NB4 (cell line): ENCODE measurements around the gene LCNL1.
A peak's percentile ranks its signal among the peaks of the same experiment; 100 is the strongest.

Source experiments
- DNase-seq: peaks from one replicate; pipeline ENCODE4 v3.0.0; 2010; ENCODE audit warnings: low read depth
- H3K4me3 ChIP-seq: one replicate; pipeline ENCODE4 v1.5.1; 2011; ENCODE audit warnings: mild to moderate bottlenecking, low read depth, low read length, moderate library complexity
- CTCF ChIP-seq: IDR thresholded peaks from one replicate; pipeline ENCODE4 v1.5.1; 2012; ENCODE audit warnings: low read depth, low read length
- MAX ChIP-seq: IDR thresholded peaks from 2 replicates; pipeline ENCODE4 v1.6.1; 2011; ENCODE audit warnings: low read depth, low read length
- MYC ChIP-seq: IDR thresholded peaks from 2 replicates; pipeline ENCODE4 v1.6.1; 2011; ENCODE audit warnings: low read depth, low read length
- POLR2A ChIP-seq: IDR thresholded peaks from 2 replicates; pipeline ENCODE4 v1.6.1; 2011; ENCODE audit warnings: mild to moderate bottlenecking; ENCODE audit not compliant: insufficient read length; ENCODE audit errors: extremely low read depth

LCNL1 gene

GRCh38 chr9:136939996-136940525 is 42.7 kb upstream of the LCNL1 start:
- no peak overlapping the region for H3K4me3 ChIP-seq
- DNase-seq = no peak
- TF ChIP-seq MYC = no peak
- TF ChIP-seq POLR2A = no peak
- no peak for TF ChIP-seq MAX
- no peak for TF ChIP-seq CTCF

- no peak for TF ChIP-seq CTCF
- no peak for TF ChIP-seq MYC
- no peak for TF ChIP-seq MAX
- TF ChIP-seq POLR2A = no peak
- no peak overlapping the region for H3K4me3 ChIP-seq
- DNase-seq = no peak
Observed at GRCh38 chr9:136940526-136941230, 42.1 kb upstream of the LCNL1 start.

GRCh38 chr9:136941231-136942111 is 41.3 kb upstream of the LCNL1 start:
- TF ChIP-seq CTCF (no peak), MYC (no peak), POLR2A (no peak), MAX (no peak)
- no peak overlapping the region for H3K4me3 ChIP-seq
- no peak for DNase-seq

- no peak for TF ChIP-seq CTCF
- no peak for TF ChIP-seq MYC
- TF ChIP-seq MAX = no peak
- no peak for TF ChIP-seq POLR2A
- H3K4me3 ChIP-seq = no peak overlapping the region
- no peak for DNase-seq
Observed at GRCh38 chr9:136942112-136942880, 40.5 kb upstream of the LCNL1 start.

GRCh38 chr9:136942881-136943230 is 39.9 kb upstream of the LCNL1 start:
- DNase-seq = no peak

More at GRCh38 chr9:136942881-136943230, 39.9 kb upstream of the LCNL1 start:
- no peak for TF ChIP-seq CTCF
- TF ChIP-seq POLR2A = no peak
- no peak for TF ChIP-seq MAX
- no peak for TF ChIP-seq MYC
- H3K4me3 ChIP-seq = peak overlapping the region; percentile 69
